ENCODE measurements around the gene PAPLN. TPM values are rescaled to one million over a fixed set of nuclear protein-coding genes. Genes with fewer than 3 reads are reported as not detected.

Gene PAPLN
- total and polyA plus RNA-seq, 2 of the 13 experiments (the other 11 are each of a cell fraction or from before 2014, with no cell fraction given), result not detected

DNA sequence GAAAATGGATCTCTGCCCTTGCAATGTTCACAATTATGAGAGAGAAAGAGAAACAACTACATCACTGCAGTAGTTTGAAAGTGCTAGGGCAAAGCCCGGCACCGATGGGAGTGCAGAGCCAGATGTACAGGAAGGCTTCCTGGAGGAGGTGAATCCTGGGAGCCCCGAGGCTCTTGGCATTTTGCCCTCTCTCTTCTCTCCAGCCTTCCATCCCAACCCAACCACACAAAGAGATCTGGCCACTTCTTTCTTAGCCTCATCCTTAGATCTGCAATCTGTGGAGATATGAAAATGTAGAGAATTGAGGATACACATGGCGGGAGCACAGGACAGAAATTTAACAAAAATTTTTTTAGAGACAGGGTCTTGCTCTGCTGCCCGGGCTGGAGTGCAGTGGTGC is 3.3 kb upstream of the PAPLN start:
- ATAC-seq, result no peak
- BruUV-seq (replicated peaks), result no TSS peak
- no peak for FAIRE-seq
- intact Hi-C loops (cut with micrococcal nuclease; ENCODE audit: unreplicated experiment) (loop anchor here (10.0 kb wide), 1 partner anchor 51 kb away; no protein-coding TSS in a partner anchor), in situ Hi-C loops (cut with HindIII; ENCODE audit: extremely low pct_ligation_motif_present, low pct_unique_long_range_greater_than_20kb) (loop anchor here (5.0 kb wide), 2 partner anchors 33 to 238 kb away; no protein-coding TSS in a partner anchor)
- ChIA-PET POLR2A (no interaction called here), CTCF (ENCODE audit: low intra/inter-chr PET ratio, low total read pairs) (no interaction called here)
- Histone ChIP-seq H3K4me2 (ENCODE audit: low read depth, low read length) (no peak overlapping the region), H3K9ac (ENCODE audit: insufficient read depth, low read depth, low read length) (no peak overlapping the region), H4K20me1 (ENCODE audit: insufficient read depth, low read length) (no peaks in the 10 kb centered on the region), H3K27ac (ENCODE audit: extremely low read length, insufficient read depth, low read length) (no peak overlapping the region), H3K79me2 (ENCODE audit: insufficient read depth, low read length) (no peaks in the 10 kb centered on the region), H3K36me3 (replicated peaks in 1 of 2; ENCODE audit: control insufficient read depth in 1 of 2, insufficient read depth in 2 of 2, low read length in 2 of 2) (no peaks in the 10 kb centered on the region), H2AFZ (ENCODE audit: low read length) (no peak overlapping the region), H3K4me3 (replicated peaks in 1 of 3; ENCODE audit: insufficient read depth in 1 of 3, low read depth in 2 of 3, low read length in 3 of 3) (no peak overlapping the region), H3K27me3 (ENCODE audit: control insufficient read depth in 1 of 2, insufficient read depth in 2 of 2, low read length in 2 of 2) (peaks cover 13 to 60% of the 10 kb centered on the region in 2 experiments), H3K9me3 (ENCODE audit: low read length) (no peaks in the 10 kb centered on the region), H3K4me1 (ENCODE audit: insufficient read depth, low read length) (peaks cover 39% of the 10 kb centered on the region)
- TF ChIP-seq, protein P1, sequence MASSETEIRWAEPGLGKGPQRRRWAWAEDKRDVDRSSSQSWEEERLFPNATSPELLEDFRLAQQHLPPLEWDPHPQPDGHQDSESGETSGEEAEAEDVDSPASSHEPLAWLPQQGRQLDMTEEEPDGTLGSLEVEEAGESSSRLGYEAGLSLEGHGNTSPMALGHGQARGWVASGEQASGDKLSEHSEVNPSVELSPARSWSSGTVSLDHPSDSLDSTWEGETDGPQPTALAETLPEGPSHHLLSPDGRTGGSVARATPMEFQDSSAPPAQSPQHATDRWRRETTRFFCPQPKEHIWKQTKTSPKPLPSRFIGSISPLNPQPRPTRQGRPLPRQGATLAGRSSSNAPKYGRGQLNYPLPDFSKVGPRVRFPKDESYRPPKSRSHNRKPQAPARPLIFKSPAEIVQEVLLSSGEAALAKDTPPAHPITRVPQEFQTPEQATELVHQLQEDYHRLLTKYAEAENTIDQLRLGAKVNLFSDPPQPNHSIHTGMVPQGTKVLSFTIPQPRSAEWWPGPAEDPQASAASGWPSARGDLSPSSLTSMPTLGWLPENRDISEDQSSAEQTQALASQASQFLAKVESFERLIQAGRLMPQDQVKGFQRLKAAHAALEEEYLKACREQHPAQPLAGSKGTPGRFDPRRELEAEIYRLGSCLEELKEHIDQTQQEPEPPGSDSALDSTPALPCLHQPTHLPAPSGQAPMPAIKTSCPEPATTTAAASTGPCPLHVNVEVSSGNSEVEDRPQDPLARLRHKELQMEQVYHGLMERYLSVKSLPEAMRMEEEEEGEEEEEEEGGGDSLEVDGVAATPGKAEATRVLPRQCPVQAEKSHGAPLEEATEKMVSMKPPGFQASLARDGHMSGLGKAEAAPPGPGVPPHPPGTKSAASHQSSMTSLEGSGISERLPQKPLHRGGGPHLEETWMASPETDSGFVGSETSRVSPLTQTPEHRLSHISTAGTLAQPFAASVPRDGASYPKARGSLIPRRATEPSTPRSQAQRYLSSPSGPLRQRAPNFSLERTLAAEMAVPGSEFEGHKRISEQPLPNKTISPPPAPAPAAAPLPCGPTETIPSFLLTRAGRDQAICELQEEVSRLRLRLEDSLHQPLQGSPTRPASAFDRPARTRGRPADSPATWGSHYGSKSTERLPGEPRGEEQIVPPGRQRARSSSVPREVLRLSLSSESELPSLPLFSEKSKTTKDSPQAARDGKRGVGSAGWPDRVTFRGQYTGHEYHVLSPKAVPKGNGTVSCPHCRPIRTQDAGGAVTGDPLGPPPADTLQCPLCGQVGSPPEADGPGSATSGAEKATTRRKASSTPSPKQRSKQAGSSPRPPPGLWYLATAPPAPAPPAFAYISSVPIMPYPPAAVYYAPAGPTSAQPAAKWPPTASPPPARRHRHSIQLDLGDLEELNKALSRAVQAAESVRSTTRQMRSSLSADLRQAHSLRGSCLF (CRISPR knock-in tag; IDR thresholded peaks at IDR 0.05; ENCODE audit: borderline replicate concordance), result no peak
- no peak for TF ChIP-seq POLR2AphosphoS5 (IDR thresholded peaks at IDR 0.05; ENCODE audit: low read depth, low read length)
- no peak for TF ChIP-seq NR1H2 (CRISPR knock-in tag; IDR thresholded peaks at IDR 0.05; ENCODE audit: borderline replicate concordance, low read depth)
- DNase-seq (ENCODE audit: low spot score), result no peak
- WGBS (ENCODE audit: low lambda C conversion rate), result 56% methylated on average over 5 of the region's 5 CpGs
